RWPE1 (cell line): ENCODE data around the gene SLC25A10.

Experiments used
- CTCF ChIA-PET: fragments of 350-600 bp; sonication (Branson Sonifier 250); formaldehyde crosslinking; extraction: SDS; loops from one replicate; lab custom pipeline; 2021; lab: Yijun Ruan, JAX
- POLR2A ChIA-PET: fragments of 400-600 bp; formaldehyde crosslinking; extraction: SDS; loops from one replicate; lab custom pipeline; 2020; ENCODE audit warnings: antibody characterized with exemption; ENCODE audit not compliant: low non-redundant PET; lab: Yijun Ruan, JAX
- DNase-seq: peaks from one replicate; pipeline ENCODE4 v3.0.0; 2012; ENCODE audit warnings: low spot score
- H3K27ac ChIP-seq: fragments of 450-650 bp; 2 replicates; pipeline ENCODE4 v1.5.1; 2017
- TF ChIP-seq, protein P1 (sequence below): fragments of 450-650 bp; conservative IDR thresholded peaks from 2 replicates; pipeline ENCODE4 v1.5.1; 2017; ENCODE audit warnings: low read depth, mild to moderate bottlenecking

Gene SLC25A10

DNA sequence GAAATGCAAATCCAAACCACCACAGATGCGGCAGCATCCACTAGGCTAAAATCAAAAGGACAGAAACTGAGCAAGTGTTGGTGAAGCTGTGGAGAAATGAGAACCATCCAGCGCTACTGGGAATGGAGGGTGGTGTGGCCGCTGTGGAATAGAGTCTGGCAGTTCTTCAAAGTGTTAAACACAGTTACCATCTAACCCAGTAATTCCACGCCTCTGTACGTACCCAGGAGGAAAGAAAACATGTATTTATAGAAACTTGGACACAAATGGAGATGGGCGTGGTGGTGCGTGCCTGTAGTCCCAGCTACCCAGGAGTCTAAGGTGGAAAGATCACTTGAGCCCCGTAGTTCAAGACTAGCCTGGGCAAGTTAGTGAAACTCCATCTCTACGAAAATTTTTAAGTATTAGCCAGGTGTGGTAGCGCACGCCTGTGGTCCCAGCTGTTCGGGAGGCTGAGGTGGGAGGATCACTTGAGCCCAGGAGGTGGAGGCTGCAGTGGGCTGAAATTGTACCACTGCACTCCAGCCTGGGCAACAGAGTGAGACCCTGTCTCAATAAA is 11.6 kb downstream of the SLC25A10 start:
- CTCF ChIA-PET, result no interaction called here
- TF ChIP-seq, protein P1, sequence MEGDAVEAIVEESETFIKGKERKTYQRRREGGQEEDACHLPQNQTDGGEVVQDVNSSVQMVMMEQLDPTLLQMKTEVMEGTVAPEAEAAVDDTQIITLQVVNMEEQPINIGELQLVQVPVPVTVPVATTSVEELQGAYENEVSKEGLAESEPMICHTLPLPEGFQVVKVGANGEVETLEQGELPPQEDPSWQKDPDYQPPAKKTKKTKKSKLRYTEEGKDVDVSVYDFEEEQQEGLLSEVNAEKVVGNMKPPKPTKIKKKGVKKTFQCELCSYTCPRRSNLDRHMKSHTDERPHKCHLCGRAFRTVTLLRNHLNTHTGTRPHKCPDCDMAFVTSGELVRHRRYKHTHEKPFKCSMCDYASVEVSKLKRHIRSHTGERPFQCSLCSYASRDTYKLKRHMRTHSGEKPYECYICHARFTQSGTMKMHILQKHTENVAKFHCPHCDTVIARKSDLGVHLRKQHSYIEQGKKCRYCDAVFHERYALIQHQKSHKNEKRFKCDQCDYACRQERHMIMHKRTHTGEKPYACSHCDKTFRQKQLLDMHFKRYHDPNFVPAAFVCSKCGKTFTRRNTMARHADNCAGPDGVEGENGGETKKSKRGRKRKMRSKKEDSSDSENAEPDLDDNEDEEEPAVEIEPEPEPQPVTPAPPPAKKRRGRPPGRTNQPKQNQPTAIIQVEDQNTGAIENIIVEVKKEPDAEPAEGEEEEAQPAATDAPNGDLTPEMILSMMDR, result no peak
- no peak for DNase-seq
- POLR2A ChIA-PET, result no interaction called here
- H3K27ac ChIP-seq, result peak overlapping the region; percentile 86

DNA sequence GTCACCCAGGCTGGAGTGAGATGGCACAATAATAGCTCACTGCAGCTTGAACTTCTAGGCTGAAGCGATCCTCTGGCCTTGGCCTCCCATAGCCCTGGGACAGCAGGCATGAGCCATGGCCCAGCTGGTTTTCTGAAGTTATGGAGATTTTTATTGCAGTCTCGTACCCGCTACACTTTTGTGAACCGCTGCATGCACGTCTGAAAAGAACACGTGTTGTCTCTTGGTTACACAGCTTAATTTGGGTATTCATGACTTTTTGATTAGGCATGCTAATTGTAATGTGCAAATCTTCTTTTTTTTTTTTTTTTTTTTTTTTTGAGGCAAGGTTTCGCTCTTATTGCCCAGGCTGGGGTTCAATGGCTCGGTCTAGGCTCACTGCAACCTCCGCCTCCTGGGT is 13.4 kb downstream of the SLC25A10 start:
- CTCF ChIA-PET, result interaction anchor here (0.7 kb wide), 1 partner anchor 8 kb away, joined by 4 read pairs; no protein-coding TSS in a partner anchor
- POLR2A ChIA-PET, result interaction anchor here (0.6 kb wide), 1 partner anchor 265 kb away, joined by 3 read pairs; no protein-coding TSS in a partner anchor
- H3K27ac ChIP-seq, result peak overlapping the region; percentile 86
- TF ChIP-seq, protein P1, result no peak
- no peak for DNase-seq

DNA sequence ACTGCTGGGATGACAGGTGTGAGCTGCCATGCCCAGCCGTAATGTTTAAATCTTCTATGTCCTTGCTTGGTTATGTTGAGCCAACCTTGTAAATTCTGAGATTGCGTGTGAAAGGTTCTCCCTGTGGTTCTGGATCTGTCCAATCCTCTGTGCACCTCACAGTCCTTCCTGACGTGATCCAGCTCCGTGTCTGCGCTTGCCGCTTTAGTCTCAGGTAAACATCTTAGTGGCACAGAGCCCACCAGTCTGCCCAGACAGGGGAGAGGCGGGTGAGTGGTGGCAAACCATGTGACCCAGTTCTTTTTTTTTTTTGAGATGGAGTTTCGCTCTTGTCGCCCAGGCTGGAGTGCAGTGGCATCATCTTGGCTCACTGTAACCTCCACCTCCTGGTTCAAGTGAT is 13.9 kb downstream of the SLC25A10 start:
- ChIA-PET CTCF (interaction anchor here (0.7 kb wide), 1 partner anchor 285 kb away, joined by 3 read pairs; no protein-coding TSS in a partner anchor), POLR2A (interaction anchor here (0.6 kb wide), 1 partner anchor 266 kb away, joined by 3 read pairs; no protein-coding TSS in a partner anchor)
- peak overlapping the region; percentile 86 for H3K27ac ChIP-seq
- DNase-seq, result no peak
- TF ChIP-seq, protein P1, result no peak

DNA sequence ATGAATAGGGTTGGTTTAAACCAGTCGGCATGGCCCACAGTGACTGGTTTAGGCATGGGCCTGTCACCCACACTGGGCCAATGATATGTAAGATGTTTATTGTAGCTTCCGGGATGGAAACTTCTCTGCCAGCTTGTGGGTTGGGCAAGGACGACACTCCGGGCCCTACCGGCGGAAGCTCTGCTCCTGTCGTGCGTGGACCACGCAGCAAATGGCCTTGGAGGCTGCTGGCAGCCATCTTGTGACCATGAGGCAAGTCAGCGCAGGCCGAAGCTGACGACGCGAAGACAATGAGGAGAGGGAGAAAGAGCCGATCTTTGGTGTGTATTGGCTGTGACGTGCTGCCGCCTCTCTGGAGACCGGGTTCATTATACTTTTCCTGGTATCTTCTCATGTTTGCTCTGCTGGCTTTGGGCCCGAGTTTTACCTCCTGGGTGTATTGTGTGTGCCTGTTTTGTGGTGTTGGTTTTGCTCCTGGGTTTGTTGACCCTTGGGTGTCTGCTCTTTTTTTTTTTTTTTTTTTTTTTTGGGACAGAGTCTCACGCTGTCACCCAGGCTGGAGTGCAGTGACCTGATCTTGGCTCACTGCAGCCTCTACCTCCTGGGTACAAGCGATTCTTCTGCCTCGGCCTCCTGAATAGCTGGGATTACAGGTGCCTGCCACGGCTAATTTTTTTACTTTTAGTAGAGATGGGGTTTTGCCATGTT is 15.4 kb downstream of the SLC25A10 start:
- ChIA-PET CTCF (no interaction called here), POLR2A (interaction anchor here (0.6 kb wide), 1 partner anchor 130 kb away, joined by 3 read pairs; no protein-coding TSS in a partner anchor)
- no peak for DNase-seq

DNA sequence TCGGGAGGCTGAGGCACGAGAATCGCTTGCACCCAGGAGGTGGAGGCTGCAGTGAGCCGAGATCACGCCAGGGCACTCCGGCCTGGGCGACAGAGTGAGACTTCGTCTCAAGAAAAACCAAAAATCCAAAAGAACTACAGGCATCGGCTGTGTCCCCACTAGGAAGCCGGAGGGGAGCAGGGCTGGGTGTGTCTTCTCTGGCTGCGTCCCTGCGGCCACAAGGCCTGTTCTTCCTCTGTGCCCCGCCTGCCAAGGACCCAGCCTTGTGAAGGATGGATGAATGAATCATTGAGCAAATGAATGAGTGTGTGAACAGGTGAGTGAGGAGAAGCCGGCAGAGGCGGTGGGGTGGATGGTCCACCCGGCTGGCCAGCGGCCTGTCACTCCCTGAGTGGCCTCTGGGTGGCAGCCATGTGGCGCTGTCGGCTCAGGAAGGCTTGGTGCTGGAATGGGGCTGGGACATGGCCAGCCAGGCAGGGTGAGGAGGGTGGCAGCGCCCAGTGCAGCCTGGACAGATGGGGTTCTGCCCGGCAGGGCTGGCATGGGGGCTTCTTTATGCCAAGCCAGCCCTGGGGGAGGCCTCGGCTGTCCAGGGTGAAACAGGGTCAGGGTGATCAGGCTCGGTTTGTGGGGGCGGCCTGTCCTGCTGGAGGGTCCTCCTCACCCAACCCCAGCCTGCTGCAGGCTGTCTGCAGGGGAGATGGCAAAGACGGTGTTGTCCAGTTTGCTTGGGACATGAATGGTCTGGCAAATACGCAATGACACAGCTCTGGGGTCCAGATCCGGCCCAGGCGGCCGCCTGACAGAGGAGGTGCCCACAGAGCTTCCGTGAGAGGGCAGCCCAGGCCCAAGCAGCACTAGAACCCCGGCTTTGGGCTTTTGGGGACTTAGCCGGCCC is 21.7 kb downstream of the SLC25A10 start:
- peak; percentile 94 for DNase-seq

More for the DNA sequence above, 15.4 kb downstream of the SLC25A10 start:
- peak overlapping the region; percentile 11; the same call in 1 of the 2 replicates for H3K27ac ChIP-seq
- TF ChIP-seq, protein P1, result no peak

More for the DNA sequence above, 21.7 kb downstream of the SLC25A10 start:
- CTCF ChIA-PET, result interaction anchor here (0.6 to 2.4 kb wide), 7 partner anchors 9 to 121 kb away, joined by 3 to 11 read pairs (median 4); no protein-coding TSS in a partner anchor
- H3K27ac ChIP-seq, result peak overlapping the region; percentile 92
- POLR2A ChIA-PET, result no interaction called here
- TF ChIP-seq, protein P1, result peak; percentile 98
